ENCODE data around the gene KLHL36.

Gene KLHL36

DNA sequence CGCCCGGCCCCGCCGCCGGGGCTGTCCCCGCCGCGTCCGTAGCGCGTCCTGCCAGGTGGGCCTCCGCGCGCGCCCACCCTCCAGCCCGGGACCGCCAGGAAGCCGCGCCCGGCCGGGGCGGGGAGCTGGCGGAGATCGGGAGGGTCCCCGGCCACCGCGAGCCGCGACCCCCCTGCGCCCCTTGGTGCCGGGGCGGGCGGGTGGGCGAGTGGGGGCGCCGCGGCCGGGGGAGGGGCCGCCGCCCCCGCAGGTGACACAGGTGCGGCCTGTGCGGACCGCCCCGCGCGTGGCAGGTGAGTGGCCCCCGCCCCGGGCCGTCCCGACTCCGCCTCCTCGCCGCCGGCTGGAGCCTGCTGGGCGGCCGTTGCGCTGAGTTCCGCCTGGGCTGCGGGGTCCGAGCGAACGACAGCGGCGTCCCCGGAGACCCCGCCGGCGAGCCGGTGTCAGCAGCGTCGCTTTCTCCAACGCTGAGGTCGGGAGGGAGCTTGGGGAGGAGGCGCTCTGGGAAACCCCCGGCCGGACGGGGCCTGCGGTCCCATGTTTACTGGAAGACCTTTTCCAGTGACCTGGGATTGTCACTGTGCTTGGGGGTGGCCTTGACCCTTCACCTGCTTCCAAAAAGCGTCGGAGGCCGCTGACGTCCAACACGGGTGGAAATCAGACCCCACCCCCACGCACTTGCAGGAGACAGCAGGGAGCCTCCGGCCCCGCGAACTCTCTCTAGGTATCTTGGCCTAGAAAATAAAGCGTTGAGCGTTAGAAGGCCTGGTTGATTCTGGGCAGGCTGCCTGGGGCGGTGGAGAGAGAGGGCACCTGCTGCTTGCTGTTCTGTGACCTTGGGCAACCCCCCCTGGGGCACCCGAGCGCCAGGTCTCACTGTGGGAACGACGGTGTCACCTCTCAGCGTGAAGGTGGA lies 542 bp downstream of the KLHL36 start:
- peak; percentile 67 for DNase-seq

DNA sequence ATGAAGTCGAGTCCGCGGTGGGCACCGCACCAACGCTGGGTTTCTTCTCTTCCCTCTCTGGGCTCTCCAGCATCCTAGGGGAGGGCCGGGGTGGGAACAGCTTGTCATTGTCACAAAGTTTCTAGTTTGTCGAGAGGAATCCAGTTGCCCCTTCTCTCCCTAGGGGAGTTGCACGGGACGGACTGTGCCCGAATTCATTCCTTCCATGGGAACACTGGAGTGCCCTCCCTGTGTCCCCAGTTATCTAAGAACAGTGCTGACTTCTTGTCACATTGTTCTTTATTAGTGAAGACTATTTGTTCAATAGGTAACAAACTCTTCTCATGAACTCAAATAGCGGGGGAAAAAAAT lies 1.2 kb downstream of the KLHL36 start:
- no peak for DNase-seq

GRCh38 chr16:84650062-84650991 lies 2.0 kb downstream of the KLHL36 start:
- no peak for DNase-seq

GRCh38 chr16:84652566-84652965 lies 4.3 kb downstream of the KLHL36 start:
- no peak for DNase-seq

DNA sequence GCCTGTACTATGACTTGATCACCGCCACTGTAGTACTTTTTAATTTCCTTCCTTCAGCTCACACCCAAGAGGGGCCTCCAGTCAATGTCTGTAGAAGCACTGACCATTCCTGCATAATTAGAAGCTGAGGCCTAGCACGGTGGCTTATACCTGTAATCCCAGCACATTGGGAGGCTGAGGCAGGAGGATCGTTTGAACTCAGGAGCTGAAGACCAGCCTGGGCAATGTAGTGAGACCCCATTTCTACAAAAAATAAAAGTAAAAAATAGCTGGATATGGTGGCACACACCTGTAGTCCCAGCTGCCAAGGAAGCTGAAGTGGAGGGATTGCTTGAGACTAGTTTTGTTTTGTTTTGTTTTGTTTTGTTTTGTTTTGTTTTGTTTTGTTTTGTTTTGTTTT lies 5.9 kb downstream of the KLHL36 start:
- DNase-seq: no peak

- DNase-seq: no peak
These were observed 6.7 kb downstream of the KLHL36 start for GRCh38 chr16:84654998-84655397.

DNA sequence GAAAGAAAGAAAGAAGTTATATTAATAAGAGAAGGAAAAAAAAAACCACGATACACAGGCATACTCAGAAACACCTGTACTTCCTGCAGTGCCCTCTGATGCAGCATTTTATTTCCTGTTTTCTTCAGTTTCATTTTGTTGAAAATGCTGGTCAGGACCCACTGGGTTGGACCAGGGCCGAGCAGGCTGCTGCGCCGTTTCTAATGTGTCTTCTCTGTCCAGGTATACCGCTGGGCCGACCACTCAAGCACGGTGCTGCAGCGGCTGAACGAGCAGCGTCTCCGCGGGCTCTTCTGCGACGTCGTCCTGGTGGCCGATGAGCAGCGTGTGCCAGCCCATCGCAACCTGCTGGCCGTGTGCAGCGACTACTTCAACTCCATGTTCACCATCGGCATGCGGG lies 8.3 kb downstream of the KLHL36 start:
- DNase-seq: no peak

DNA sequence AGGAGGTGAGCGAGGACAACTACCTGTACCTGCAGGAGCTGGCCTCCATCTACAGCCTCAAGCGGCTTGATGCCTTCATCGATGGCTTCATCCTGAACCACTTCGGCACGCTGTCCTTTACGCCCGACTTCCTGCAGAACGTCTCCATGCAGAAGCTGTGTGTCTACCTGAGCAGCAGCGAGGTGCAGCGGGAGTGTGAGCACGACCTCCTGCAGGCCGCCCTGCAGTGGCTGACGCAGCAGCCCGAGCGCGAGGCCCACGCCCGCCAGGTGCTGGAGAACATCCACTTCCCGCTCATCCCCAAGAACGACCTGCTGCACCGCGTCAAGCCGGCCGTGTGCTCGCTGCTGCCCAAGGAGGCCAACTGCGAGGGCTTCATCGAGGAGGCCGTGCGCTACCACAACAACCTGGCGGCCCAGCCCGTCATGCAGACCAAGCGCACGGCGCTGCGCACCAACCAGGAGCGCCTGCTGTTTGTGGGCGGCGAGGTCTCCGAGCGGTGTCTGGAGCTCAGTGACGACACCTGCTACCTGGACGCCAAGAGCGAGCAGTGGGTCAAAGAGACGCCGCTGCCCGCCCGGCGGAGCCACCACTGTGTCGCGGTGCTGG lies 9.0 kb downstream of the KLHL36 start:
- no peak for DNase-seq

DNA sequence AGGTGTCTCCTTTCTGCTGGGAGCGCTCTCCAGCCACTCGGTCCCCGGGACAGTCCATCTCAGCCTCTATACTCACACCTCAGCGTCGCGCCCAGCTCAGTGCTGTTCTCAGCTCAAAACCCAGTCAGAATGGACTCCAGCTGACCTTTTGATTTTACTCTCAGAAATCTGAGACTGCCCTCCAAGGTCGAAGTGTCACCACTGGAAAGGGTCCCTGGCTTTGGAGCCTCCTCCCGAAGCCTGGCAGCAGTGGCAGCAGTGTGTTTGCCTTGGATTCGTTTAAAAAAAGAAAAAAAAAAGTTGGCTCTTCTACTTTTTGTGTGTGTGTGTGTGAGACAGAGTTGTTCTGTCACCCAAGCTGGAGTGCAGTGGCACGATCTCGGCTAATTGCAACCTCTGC lies 10.4 kb downstream of the KLHL36 start:
- DNase-seq: no peak

DNA sequence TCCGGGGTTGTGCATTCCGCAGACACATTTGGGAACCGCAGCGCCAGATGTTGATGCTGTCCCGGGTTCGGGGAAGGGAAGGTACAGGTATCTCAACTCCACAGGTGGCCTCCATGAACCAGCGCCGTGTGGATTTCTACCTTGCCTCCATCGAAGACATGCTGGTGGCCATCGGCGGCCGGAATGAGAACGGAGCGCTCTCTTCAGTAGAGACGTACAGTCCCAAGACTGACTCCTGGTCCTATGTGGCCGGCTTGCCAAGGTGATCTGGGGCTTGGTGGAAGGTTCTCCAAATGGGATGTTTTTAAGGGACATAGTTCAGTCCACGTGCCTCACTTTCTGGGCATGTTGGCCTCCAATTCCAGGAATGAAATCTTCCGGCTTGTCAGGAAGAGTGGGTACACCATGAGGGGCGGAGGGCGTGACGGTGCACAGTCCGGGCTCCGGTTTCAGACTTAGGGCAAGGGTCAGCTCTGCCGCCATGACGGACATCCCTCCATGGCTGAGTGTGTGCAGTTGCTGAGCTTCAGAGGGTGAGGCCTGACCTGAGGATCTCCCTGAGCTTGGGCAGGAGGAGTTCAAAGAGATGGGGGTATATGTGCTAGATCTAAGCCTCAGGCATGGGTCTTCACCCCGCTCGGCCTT lies 11.5 kb downstream of the KLHL36 start:
- DNase-seq: no peak

GRCh38 chr16:84660973-84661372 lies 12.7 kb downstream of the KLHL36 start:
- no peak for DNase-seq

DNA sequence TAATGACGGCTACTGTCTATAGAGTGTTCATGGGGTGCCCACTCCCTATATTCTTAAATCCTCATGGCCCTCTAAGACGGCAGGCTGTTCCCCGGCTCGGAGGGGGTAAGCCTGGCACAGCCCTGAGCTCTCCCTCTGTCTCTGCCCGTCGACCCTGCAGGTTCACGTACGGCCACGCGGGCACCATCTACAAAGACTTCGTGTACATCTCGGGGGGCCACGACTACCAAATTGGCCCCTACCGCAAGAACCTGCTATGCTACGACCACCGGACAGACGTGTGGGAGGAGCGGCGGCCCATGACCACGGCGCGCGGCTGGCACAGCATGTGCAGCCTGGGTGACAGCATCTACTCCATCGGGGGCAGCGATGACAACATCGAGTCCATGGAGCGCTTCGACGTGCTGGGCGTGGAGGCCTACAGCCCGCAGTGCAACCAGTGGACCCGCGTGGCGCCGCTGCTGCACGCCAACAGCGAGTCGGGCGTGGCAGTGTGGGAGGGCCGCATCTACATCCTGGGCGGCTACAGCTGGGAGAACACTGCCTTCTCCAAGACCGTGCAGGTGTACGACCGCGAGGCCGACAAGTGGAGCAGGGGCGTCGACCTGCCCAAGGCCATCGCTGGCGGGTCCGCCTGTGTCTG lies 13.2 kb downstream of the KLHL36 start:
- DNase-seq: no peak

DNA sequence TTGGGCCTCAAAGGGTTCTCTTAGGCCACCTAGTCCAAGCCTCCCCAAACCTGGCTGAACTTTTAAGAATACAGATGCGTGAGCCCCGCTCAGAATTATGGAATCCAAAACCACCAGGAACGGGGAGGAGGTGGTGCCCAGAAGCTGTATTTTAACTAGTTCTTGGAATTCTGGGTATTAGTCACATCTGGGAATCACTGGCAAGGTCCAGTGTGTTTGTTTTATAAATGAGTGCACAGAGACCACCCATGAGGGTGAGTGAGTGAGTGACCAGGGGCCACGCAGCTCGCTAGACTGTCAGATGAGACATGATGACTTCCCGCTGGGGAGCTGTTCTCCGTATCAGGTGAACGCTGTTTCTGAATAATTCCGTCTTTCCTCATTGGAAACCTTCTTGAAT lies 14.2 kb downstream of the KLHL36 start:
- DNase-seq: no peak

DNA sequence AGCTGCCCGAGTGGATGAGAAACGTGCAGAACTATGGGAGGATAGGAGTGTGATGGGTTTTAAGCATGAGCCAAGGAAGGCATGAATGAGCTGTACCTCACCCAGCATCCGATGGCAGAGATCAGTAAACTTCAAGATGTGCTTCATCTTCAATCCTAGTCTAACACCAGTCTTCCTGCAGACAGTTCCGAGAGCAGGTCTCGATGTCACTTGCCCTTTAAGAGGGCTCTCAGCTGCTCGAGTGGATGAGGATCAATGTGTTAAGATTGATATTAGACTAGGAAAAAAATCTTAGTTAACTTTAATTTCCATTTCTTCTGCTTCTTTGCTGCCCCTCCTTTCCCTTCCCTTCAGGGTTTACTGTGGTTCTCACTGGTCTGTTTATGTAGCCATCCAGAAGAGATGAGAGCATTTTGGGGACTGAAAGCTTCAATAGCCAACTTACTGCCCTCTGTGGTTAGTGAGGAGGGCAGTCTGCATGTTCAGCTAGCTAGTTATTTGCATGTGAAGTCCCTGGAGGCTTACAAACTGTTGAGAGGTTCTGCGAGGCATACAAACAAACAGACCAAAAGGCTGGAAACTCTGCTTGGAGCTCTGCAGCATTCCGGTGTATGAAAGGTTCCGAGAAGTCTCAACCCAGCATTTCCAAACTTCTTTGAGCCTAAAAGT lies 15.3 kb downstream of the KLHL36 start:
- no peak for DNase-seq

DNA sequence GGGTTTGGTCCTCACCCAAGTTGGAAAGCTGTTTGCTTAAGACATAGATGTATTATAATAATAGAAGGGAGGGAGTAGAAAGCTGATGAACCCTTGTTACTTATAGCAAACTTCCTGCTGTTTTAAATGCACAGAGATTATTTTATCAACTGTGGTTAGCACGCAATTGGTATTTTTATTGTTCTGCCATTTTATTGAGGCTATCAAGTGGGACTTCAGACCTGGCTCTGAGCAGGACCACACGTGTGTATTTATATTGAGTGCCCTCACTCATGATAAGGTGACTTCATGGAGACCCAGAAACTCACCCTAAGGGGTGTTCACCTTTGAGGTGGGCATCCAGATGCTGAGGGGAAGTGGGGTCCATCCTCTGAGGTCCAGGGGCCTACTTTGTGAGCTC lies 17.0 kb downstream of the KLHL36 start:
- DNase-seq: no peak

- no peak for DNase-seq
These were observed 17.5 kb downstream of the KLHL36 start for GRCh38 chr16:84665843-84666242.

DNA sequence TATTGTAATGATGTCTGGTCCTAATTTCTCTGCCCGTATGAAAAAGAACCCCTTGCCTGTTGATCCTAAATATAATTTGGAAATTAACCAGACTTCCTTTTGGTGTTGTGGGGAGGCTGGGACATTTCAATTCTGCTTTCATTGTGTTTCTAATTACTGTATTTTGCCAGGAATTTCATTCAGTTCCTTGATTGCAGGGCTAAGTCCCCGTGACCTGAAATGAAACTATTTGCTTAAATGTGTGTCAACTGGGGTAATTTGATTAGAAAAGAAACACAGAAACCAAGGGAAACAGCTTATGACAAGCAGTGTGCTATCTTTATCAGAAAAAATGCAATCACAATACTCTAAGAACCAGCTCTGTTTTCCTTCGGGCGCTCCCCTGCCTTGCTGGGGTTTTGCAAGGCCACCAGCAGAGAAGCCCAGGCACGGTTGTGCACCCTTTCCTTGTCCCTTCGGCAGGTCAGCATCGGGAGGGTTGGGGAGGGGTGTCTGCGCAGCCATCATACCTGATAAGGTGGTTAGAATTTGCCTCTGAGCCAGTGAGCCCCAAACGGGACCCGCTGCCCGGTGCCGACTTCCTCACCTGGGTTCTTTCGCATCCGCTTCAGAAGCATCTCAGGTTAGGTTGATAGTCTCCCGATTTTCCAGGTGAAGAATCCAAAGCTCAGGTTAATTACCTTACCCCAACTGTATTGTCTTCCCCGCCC lies 19.4 kb downstream of the KLHL36 start:
- DNase-seq: no peak

- DNase-seq: no peak
These were observed 21.8 kb downstream of the KLHL36 start for GRCh38 chr16:84670063-84670462.

- peak; percentile 84 for DNase-seq
These were observed 24.2 kb downstream of the KLHL36 start for GRCh38 chr16:84672276-84673202.

DNA sequence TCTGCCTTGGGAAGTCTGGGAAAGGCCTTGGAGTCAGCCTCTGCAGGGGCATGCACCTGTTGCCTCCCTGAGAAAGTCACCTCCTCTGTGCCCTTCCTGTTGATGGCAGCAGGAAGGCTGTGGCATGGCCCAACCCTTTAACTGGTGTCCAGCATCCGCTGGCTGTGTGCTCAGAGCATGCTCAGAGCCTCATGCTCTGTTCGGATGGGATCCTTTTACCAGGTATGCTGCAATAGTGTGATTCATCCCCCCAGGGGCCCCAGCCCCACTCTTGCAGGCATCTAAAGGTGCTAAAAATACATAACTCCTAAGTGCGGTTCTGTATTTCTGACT lies 24.9 kb downstream of the KLHL36 start:
- DNase-seq: no peak
